GM19351 (cell line): ENCODE results near the gene FUNDC1.
"Not testable (repeated sequence)": the region's sequence is repeated elsewhere in the genome, so short reads cannot be mapped to it uniquely, and the experiment has no call there.

Experiments
- ATAC-seq: cut with Tn5 transposase; IDR thresholded peaks from one replicate; pipeline ENCODE4 v1.9.1; 2021; ENCODE audit warnings: mild to moderate bottlenecking, moderate library complexity; ENCODE audit not compliant: unreplicated experiment

Gene FUNDC1, protein sequence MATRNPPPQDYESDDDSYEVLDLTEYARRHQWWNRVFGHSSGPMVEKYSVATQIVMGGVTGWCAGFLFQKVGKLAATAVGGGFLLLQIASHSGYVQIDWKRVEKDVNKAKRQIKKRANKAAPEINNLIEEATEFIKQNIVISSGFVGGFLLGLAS

GRCh38 chrX:44542567-44543325, at the start of gene FUNDC1:
Gene FUNDC1, minus strand, starts transcription at chrX:44542859. Its CDS starts 27 bp downstream, at chrX:44542832.
- peak; percentile 96 for ATAC-seq

GRCh38 chrX:44585866-44586265, 43.2 kb upstream of the FUNDC1 start:
- no peak for ATAC-seq

- ATAC-seq = no peak
These were observed 37.8 kb upstream of the FUNDC1 start for GRCh38 chrX:44580466-44580865.

- no peak for ATAC-seq
These were observed 29.8 kb upstream of the FUNDC1 start for GRCh38 chrX:44572340-44572938.

- no peak for ATAC-seq
These were observed 27.9 kb upstream of the FUNDC1 start for GRCh38 chrX:44570522-44570921.

DNA sequence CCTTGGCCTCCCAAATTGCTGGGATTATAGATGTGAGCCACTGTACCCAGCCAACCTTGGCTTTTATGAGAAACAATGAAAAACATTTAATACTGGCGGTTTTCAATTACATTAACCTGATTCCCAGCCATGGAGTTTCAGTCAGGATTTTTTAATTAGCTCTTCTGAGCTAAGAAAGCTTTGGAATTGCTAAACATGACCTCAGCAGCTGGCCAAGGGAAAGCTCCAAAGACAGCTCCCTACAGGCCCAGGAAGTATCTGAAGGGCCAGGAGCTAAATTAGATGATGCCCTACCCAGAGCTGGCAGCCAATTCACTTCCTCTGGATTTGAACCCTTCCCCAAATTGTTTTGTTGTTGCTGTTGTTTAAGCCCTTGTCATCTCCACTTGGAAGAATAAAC, 26.5 kb upstream of the FUNDC1 start:
- ATAC-seq = no peak

GRCh38 chrX:44568196-44568595, 25.5 kb upstream of the FUNDC1 start:
- no peak for ATAC-seq

DNA sequence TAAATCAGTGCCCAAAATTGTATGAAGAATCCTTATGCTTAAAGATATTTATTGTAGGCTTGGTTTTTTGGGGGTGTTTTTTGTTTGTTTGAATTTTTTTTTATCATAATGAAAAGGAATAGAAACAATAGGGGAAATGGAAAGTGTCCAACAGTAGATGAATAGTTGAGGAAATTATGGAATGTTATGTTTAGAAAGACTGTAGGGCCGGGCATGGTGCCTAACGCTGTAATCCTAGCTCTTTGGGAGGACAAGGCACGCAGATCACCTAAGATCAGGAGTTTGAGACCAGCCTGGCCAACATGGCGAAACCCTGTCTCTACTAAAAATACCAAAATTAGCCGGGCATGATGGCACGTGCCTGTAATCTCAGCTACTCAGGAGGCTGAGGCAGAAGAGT, 19.2 kb upstream of the FUNDC1 start:
- not testable (repeated sequence) for ATAC-seq

GRCh38 chrX:44550563-44550962, 7.9 kb upstream of the FUNDC1 start:
- ATAC-seq = no peak

DNA sequence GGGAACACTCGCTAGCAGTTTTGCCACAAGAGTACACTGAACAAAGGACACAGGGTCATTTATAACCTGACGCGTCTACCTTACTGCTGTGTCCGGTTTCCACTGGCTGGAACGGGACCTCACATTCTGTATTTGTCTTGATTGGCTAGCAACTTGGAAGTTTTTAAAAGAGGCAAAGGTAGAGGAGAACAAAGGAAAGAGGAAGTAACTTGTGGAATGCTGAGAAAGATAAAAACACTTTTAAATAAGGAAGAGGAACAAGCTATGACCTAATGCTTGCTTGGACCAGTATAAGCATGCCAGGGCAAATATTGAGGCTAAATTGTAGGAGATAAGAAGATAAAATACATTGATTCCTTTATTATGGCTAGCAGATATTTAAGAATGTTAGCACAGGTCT, 2.8 kb upstream of the FUNDC1 start:
- ATAC-seq = not testable (repeated sequence)

GRCh38 chrX:44544036-44544435, 1.4 kb upstream of the FUNDC1 start:
- ATAC-seq = no peak

DNA sequence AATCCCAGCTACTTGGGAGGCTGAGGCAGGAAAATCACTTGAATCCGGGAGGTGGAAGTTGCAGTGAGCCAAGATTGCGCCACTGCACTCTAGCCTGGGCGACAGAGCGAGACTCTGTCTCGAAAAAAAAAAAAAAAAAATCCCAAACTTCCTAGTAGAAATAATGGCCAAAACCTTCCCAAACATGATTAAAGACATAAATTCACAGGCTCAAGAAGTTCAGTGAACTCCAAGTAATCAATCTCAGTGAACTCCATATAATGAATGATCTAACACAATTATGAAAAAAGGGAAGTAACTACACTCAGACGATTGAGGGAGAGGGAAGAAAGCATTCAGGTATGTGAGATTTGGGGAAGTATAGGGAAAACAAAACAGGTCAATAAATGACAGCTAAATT, 6.5 kb downstream of the FUNDC1 start:
- no peak for ATAC-seq

DNA sequence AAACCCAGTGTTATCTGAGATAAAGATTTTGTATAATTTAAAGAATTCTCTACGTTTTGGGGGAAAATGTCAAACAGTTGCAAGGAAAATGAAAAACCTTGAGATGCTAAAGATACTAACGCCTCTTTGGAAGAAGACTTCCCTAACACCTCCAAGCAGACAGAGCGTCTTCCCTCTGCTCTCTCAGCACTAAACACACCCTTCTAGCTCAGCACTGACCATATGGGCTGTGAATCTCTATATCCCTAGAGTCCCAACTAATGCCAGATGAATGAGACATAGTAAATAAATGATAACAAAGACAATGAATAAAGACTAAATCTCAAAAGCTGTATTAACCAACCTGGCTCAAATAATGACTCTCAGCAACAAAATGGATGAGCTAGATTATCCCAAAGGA, 13.3 kb downstream of the FUNDC1 start:
- ATAC-seq = no peak

DNA sequence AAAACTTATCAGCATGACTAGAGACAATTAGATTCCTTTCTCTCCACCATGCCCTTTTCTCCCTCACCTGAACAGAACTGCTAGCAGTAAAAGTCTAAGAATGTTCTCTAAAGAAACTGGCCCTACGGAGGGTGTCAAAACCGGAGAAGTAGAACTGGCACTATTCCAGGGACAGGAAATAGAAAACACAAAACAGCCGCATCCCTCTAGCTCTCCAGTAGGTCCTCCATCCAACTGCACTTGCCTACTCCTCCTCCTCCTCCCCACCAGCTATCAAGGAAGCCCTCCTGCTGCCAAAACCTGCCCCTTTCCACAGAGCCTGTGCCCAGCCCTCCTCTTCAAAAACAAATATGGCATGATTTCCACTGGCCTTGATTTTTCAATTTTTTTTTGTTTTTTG, 28.4 kb downstream of the FUNDC1 start:
- no peak for ATAC-seq

DNA sequence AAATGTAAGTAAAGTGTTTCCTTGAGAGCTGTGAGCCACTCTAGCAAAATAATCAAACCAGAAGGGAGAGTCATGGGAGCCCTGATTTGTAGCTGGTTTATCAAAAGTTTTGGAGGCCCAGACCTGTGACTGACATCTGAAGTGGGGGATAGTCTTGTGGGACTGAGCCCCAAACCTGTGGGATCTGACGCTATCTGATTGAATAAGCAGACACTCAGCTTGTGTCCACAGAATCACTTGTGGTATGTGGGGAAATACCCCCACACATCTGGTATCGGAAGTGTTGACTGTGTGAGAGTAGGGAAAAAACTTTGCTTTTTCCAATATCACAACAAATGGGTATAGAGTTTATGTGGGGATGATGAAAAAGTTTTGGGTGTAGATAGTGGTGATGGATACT, 35.4 kb downstream of the FUNDC1 start:
- ATAC-seq = peak; percentile 69

DNA sequence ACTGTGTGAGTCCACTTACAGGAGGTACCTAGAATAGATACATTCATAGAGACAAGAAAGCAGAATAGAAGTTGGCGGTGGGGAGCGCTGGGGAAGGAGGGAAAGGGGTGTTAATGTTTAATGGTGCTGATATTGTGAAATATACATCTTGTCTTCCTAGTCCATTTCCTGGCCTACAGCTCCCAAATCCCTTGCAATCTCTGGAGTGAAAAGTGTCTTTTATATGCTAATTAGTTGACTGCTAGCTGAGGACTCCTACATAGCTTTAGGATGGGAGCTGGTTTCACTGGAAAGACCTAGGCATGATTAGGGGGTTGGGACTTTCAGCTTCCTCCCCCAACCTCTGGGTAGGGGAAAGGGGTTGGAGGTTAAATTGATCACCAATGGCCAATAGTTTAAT, 36.0 kb downstream of the FUNDC1 start:
- ATAC-seq = no peak

- ATAC-seq = no peak
These were observed 39.1 kb downstream of the FUNDC1 start for GRCh38 chrX:44503560-44503959.

GRCh38 chrX:44495091-44495490, 47.6 kb downstream of the FUNDC1 start:
- ATAC-seq = no peak

DNA sequence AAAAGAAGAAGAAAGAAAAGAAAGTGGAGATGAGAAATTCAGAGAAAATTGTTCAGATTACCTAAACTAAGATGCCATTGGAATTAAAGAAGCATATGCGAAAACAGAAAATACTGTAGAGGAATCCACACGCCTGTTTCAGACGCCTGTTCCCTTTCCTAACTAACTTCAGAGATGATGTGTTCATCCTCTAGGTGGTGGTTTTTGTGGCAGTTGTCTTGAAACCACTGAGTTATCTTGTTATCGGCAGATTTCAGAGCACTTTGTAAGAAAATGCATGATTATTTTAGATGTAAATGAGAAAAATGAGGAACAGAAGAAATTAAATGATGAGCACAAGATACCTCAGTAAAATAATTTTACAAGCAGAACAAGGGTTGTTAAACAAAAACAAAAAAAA, 48.3 kb downstream of the FUNDC1 start:
- no peak for ATAC-seq

DNA sequence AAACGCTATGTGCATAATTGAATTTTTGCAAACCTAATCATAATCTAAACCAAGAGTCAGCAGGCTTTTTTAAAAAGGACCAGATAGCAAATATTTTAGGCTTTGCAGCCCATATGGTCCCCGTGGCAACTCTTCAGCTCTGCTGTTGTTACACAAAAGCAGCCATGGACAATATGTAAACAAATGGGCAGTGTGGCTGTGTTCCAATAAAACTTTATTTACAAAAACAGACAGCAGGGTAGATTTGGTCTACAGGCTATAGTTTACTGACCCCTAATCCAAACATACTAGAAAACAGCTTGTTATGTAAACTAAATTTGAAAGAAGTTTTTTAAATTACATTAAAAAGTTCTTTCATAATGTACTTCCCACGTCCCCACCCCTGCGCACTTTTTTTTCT, 53.1 kb downstream of the FUNDC1 start:
- ATAC-seq = no peak

DNA sequence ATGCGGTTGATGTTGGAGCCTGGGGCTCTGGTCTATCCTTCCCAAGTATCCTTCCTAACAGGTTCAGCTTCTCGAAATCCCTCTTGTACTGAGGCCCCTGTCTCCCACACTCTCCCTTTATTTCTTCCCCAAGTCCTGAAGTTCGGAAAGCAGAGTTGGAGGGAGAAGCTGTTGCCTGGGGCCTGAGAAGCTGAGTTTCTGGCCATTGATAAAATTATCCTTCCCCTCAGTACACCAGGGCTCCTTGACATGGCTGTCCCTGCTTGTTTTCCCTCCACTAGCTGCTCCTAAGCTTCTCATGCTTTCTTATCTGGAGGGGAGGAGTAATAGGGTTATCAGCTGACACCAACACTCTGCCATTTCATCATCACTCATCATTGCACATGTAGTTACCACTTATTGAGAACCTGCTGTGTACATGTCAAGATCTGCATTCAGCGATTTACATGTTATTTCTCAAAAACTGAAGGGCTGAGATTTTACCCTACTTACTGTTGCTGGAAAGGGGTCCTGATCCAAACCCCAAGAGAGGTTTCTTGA, 58.0 kb downstream of the FUNDC1 start:
- ATAC-seq = no peak

GRCh38 chrX:44483965-44484606, 58.6 kb downstream of the FUNDC1 start:
- ATAC-seq = no peak
